HCT116 (cell line): ENCODE measurements around the gene LCN1. TPM values are rescaled to one million over a fixed set of nuclear protein-coding genes. Genes with fewer than 3 reads are reported as not detected.

Experiments used
- ATAC-seq: fragments of 200-7000 bp; cut with Tn5 transposase; 2 replicates; pipeline ENCODE4 v1.9.1; 2020; ENCODE audit warnings: mild to moderate bottlenecking, moderate library complexity
- BruUV-seq: library from RNA; stranded (reverse); fragments of 400-500 nt; replicated peaks from 2 replicates; lab custom pipeline; 2021; lab: Mats Ljungman, UMichigan
- CTCF ChIA-PET: fragments of 300-600 bp; sonication (Branson Sonifier 250); formaldehyde crosslinking; loops from one replicate; lab custom pipeline; 2021; ENCODE audit warnings: antibody characterized with exemption; lab: Charles Lee
- POLR2A ChIA-PET: fragments of 300-600, 350-600 bp; sonication (Branson Sonifier 250); formaldehyde crosslinking; loops from one replicate; lab custom pipeline; 2021; ENCODE audit warnings: antibody characterized with exemption; lab: Charles Lee
- RAD21 ChIA-PET, 2 experiments: fragments of 300-600 bp; sonication (Branson Sonifier 250); formaldehyde crosslinking; loops; one replicate each; lab custom pipeline; 2023; ENCODE audit warnings: low total read pairs in 2 of 2; ENCODE audit not compliant: uncharacterized antibody in 2 of 2, unreplicated experiment in 2 of 2, low non-redundant PET in 1 of 2; lab: Charles Lee
- DNase-seq: peaks from one replicate; pipeline ENCODE4 v3.0.0-alpha.2; 2010; ENCODE audit warnings: low read depth, low spot score
- H2AFZ ChIP-seq: fragments of 200-600 bp; shearing (Covaris generic), sonication (generic); 2 replicates; pipeline ENCODE4 v1.6.1; 2017; ENCODE audit warnings: low read depth, mixed run types, mixed read lengths, antibody characterized with exemption, low read length; ENCODE audit not compliant: poor library complexity, severe bottlenecking
- H3K27ac ChIP-seq: 2 replicates; pipeline ENCODE4 v1.5.1; 2012; ENCODE audit warnings: low read depth, low read length
- H3K27me3 ChIP-seq: fragments of 200-600 bp; sonication (generic); 2 replicates; pipeline ENCODE4 v1.6.1; 2016; ENCODE audit warnings: mixed run types, low read length, mixed read lengths; ENCODE audit not compliant: insufficient read depth
- H3K36me3 ChIP-seq, 2 experiments: fragments of 200-500 bp in 1 of 2; fragments of 200-600 bp in 1 of 2; sonication (Bioruptor generic) in 1 of 2; sonication (generic) in 1 of 2; 2 replicates each; pipeline versions ENCODE4 v1.5.1 to v1.6.1; 2014 to 2016; ENCODE audit warnings: low read length in 2 of 2, inconsistent platforms in 1 of 2, mixed read lengths in 1 of 2, mixed run types in 1 of 2; ENCODE audit not compliant: insufficient read depth in 2 of 2, control insufficient read depth in 1 of 2
- H3K4me1 ChIP-seq, 2 experiments: fragments of 200-600 bp in 1 of 2; sonication (generic) in 1 of 2; 2 replicates each; pipeline versions ENCODE4 v1.5.1 to v1.6.1; 2012 to 2017; ENCODE audit warnings: low read length in 2 of 2, inconsistent platforms in 1 of 2, mild to moderate bottlenecking in 1 of 2, mixed read lengths in 1 of 2, mixed run types in 1 of 2, moderate library complexity in 1 of 2; ENCODE audit not compliant: insufficient read depth in 2 of 2, control insufficient read depth in 1 of 2
- H3K4me2 ChIP-seq: fragments of 200-600 bp; sonication (generic); 2 replicates; pipeline ENCODE4 v1.6.1; 2017; ENCODE audit warnings: mixed run types, low read length, mixed read lengths
- H3K4me3 ChIP-seq, 2 experiments: fragments of 200-600 bp in 1 of 2; sonication (generic) in 1 of 2; replicated peaks in 1 of 2; 2 replicates each; pipeline ENCODE4 v1.5.1; 2011 to 2016; ENCODE audit warnings: low read length in 2 of 2, control low read depth in 1 of 2, low read depth in 1 of 2, mild to moderate bottlenecking in 1 of 2, mixed read lengths in 1 of 2, mixed run types in 1 of 2
- H3K79me2 ChIP-seq: fragments of 200-600 bp; sonication (generic); 2 replicates; pipeline ENCODE4 v1.6.1; 2017; ENCODE audit warnings: mild to moderate bottlenecking, mixed run types, low read length, moderate library complexity, mixed read lengths; ENCODE audit not compliant: insufficient read depth
- H3K9ac ChIP-seq: fragments of 200-600 bp; sonication (generic); 2 replicates; pipeline ENCODE4 v1.6.1; 2016; ENCODE audit warnings: low read length, mixed read lengths
- H3K9me2 ChIP-seq: fragments of 200-600 bp; sonication (generic), shearing (Covaris generic); 2 replicates; pipeline ENCODE4 v1.6.1; 2017; ENCODE audit warnings: mixed run types, mild to moderate bottlenecking, moderate library complexity; ENCODE audit not compliant: insufficient read depth
- H3K9me3 ChIP-seq, 2 experiments: fragments of 200-500 bp in 1 of 2; fragments of 200-600 bp in 1 of 2; sonication (Bioruptor generic) in 1 of 2; sonication (generic) in 1 of 2; 2 replicates each; pipeline ENCODE4 v1.6.1; 2014 to 2017; ENCODE audit warnings: low read length in 2 of 2, mixed read lengths in 2 of 2, inconsistent platforms in 1 of 2, low read depth in 1 of 2, mild to moderate bottlenecking in 1 of 2, mixed run types in 1 of 2, moderate library complexity in 1 of 2; ENCODE audit not compliant: control insufficient read depth in 1 of 2, insufficient read depth in 1 of 2
- H4K20me1 ChIP-seq: fragments of 200-600 bp; sonication (generic), shearing (Covaris generic); 2 replicates; pipeline ENCODE4 v1.6.1; 2017; ENCODE audit warnings: mixed run types, mild to moderate bottlenecking, moderate library complexity; ENCODE audit not compliant: insufficient read depth
- ATF3 ChIP-seq: IDR thresholded peaks from 2 replicates; pipeline ENCODE4 v1.6.1; 2012
- CEBPB ChIP-seq: IDR thresholded peaks from 2 replicates; pipeline ENCODE4 v1.6.1; 2012; ENCODE audit warnings: low read depth
- CTCF ChIP-seq, 3 experiments: fragments of 200-600 bp in 1 of 3; sonication (generic) in 1 of 3; IDR thresholded peaks in 2 of 3; conservative IDR thresholded peaks in 1 of 3; 2 replicates each; pipeline ENCODE4 v1.5.1; 2012 to 2017; ENCODE audit warnings: low read depth in 2 of 3, low read length in 2 of 3, antibody characterized with exemption in 1 of 3, borderline replicate concordance in 1 of 3, control low read depth in 1 of 3, mild to moderate bottlenecking in 1 of 3, mixed read lengths in 1 of 3, mixed run types in 1 of 3, moderate library complexity in 1 of 3; ENCODE audit not compliant: insufficient read depth in 1 of 3
- EGR1 ChIP-seq: IDR thresholded peaks from 2 replicates; pipeline ENCODE4 v1.6.1; 2012; ENCODE audit warnings: low read depth
- ELF1 ChIP-seq: IDR thresholded peaks from 2 replicates; pipeline ENCODE4 v1.6.1; 2012; ENCODE audit warnings: low read depth, borderline replicate concordance
- EZH2 ChIP-seq: fragments of 200-600 bp; sonication (generic); IDR thresholded peaks from 2 replicates; pipeline ENCODE4 v1.6.1; 2017; ENCODE audit warnings: antibody characterized with exemption, mixed run types
- JUND ChIP-seq: IDR thresholded peaks from 2 replicates; pipeline ENCODE4 v1.6.1; 2012
- MAX ChIP-seq: IDR thresholded peaks from 2 replicates; pipeline ENCODE4 v1.6.1; 2012
- POLR2A ChIP-seq: IDR thresholded peaks from 2 replicates; pipeline ENCODE4 v1.7.0; 2011; ENCODE audit warnings: borderline replicate concordance; ENCODE audit not compliant: insufficient read depth, insufficient read length; ENCODE audit errors: extremely low read depth
- POLR2AphosphoS5 ChIP-seq: IDR thresholded peaks from 2 replicates; pipeline ENCODE4 v1.6.1; 2011; ENCODE audit warnings: mild to moderate bottlenecking, low read depth, low read length, moderate library complexity
- REST ChIP-seq: IDR thresholded peaks from 2 replicates; pipeline ENCODE4 v1.6.1; 2012; ENCODE audit warnings: low read depth
- SRF ChIP-seq: IDR thresholded peaks from 2 replicates; pipeline ENCODE4 v1.6.1; 2012; ENCODE audit warnings: low read depth
- TCF7L2 ChIP-seq: IDR thresholded peaks from 2 replicates; pipeline ENCODE4 v1.7.0; 2011; ENCODE audit warnings: borderline replicate concordance, inconsistent platforms; ENCODE audit not compliant: insufficient read depth, insufficient read length; ENCODE audit errors: extremely low read depth
- YY1 ChIP-seq: IDR thresholded peaks from 2 replicates; pipeline ENCODE4 v1.6.1; 2011; ENCODE audit warnings: low read length, low read depth, moderate library complexity, mild to moderate bottlenecking; ENCODE audit not compliant: insufficient replicate concordance; ENCODE audit errors: extremely low read depth
- ZBTB33 ChIP-seq: IDR thresholded peaks from 2 replicates; pipeline ENCODE4 v1.6.1; 2011; ENCODE audit warnings: mild to moderate bottlenecking, low read length, moderate library complexity; ENCODE audit not compliant: insufficient replicate concordance; ENCODE audit errors: extremely low read depth
- ZNF274 ChIP-seq: fragments of 200-500 bp; sonication (Bioruptor generic); IDR thresholded peaks from 2 replicates; pipeline ENCODE4 v1.6.1; 2014; ENCODE audit warnings: mild to moderate bottlenecking, low read depth, low read length, inconsistent platforms
- intact Hi-C: fragments of 100-400 bp; cut with micrococcal nuclease; formaldehyde crosslinking; loops from 2 replicates; pipeline ENCODE4 v1.10.0; 2022
- total RNA-seq: library from RNA; stranded (reverse); gene quantifications from one replicate; pipeline ENCODE4 v1.2.1, GENCODE V29; 2021; ENCODE audit not compliant: unreplicated experiment

Gene LCN1
- total RNA-seq, 1 experiment from 2014 or later = not detected

- H2AFZ ChIP-seq = no peak overlapping the region
- intact Hi-C loops = no loop called here
- H4K20me1 ChIP-seq = no peaks in the 10 kb centered on the region
- no peak overlapping the region for H3K9ac ChIP-seq
- H3K4me1 ChIP-seq = no peaks in the 10 kb centered on the region
- ChIA-PET POLR2A (no interaction called here), CTCF (no interaction called here), RAD21 (no interaction called here)
- 0 out of 2 replicates have a peak, but pooled peaks cover 2% of the 10 kb centered on the region for H3K27me3 ChIP-seq
- H3K79me2 ChIP-seq = no peaks in the 10 kb centered on the region
- no TSS peak for BruUV-seq
- no peaks in the 10 kb centered on the region for H3K36me3 ChIP-seq
- no peak for ATAC-seq
- DNase-seq = no peak
- no peaks in the 10 kb centered on the region for H3K9me3 ChIP-seq
- TF ChIP-seq ELF1 (no peak), POLR2AphosphoS5 (no peak), YY1 (no peak), MAX (no peak), REST (no peak), JUND (no peak), POLR2A (no peak), CEBPB (no peak), ATF3 (no peak), ZNF274 (no peak), CTCF (IDR thresholded peaks at IDR 0.05 in 2 of 3, conservative IDR thresholded peaks at IDR 0.05 in 1 of 3; ENCODE audit: borderline replicate concordance in 1 of 3, insufficient read depth in 1 of 3, low read depth in 2 of 3, low read length in 2 of 3) (no peak), ZBTB33 (no peak), SRF (no peak), EZH2 (no peak), EGR1 (no peak), TCF7L2 (no peak)
- TF ChIP-seq, all 23 proteins: peak for 0
- Histone ChIP-seq H3K9me2 (no peaks in the 10 kb centered on the region), H3K4me2 (no peak overlapping the region), H3K27ac (no peak overlapping the region), H3K4me3 (no peak overlapping the region)
Observed at GRCh38 chr9:135551031-135551430, 29.8 kb downstream of the LCN1 start.
